Liver (tissue), 9 donors: Measurements from ENCODE around the gene MED31. TPM values are rescaled to one million over a fixed set of nuclear protein-coding genes. Genes with fewer than 3 reads are reported as not detected.

ENCODE experiments used
- DNase-seq: peaks from one replicate; pipeline ENCODE4 v3.0.0-alpha.2; 2017; ENCODE audit warnings: low spot score
- H3K27ac ChIP-seq, 2 donors: one replicate each; pipeline ENCODE4 v1.7.0; 2013; ENCODE audit warnings: inconsistent platforms in 2 of 2, low read length in 2 of 2, control low read depth in 1 of 2, low read depth in 1 of 2, mild to moderate bottlenecking in 1 of 2
- H3K27me3 ChIP-seq, 4 donors: one replicate each; pipeline versions ENCODE4 v1.6.1 to v1.7.0; 2013; ENCODE audit warnings: low read length in 3 of 4, inconsistent platforms in 1 of 4, mild to moderate bottlenecking in 1 of 4, moderate library complexity in 1 of 4; ENCODE audit not compliant: control insufficient read depth in 4 of 4, insufficient read depth in 4 of 4
- H3K36me3 ChIP-seq, 4 donors: one replicate each; pipeline versions ENCODE4 v1.6.1 to v1.7.0; 2013; ENCODE audit warnings: low read length in 3 of 4, mild to moderate bottlenecking in 3 of 4, low read depth in 1 of 4, moderate library complexity in 1 of 4; ENCODE audit not compliant: control insufficient read depth in 4 of 4, insufficient read depth in 3 of 4
- H3K4me1 ChIP-seq, 4 donors: one replicate each; pipeline versions ENCODE4 v1.6.1 to v1.7.0; 2013; ENCODE audit warnings: low read length in 3 of 4, mild to moderate bottlenecking in 3 of 4, moderate library complexity in 1 of 4; ENCODE audit not compliant: control insufficient read depth in 4 of 4, insufficient read depth in 4 of 4
- H3K4me3 ChIP-seq, 3 donors: one replicate each; pipeline versions ENCODE4 v1.6.1 to v1.7.0; 2013; ENCODE audit warnings: low read length in 3 of 3, control low read depth in 1 of 3, low read depth in 1 of 3, mild to moderate bottlenecking in 1 of 3
- H3K9ac ChIP-seq, 2 donors: one replicate each; pipeline ENCODE4 v1.7.0; 2013; ENCODE audit warnings: low read length in 2 of 2, mild to moderate bottlenecking in 2 of 2, moderate library complexity in 2 of 2, control low read depth in 1 of 2, low read depth in 1 of 2
- H3K9me3 ChIP-seq, 4 donors: one replicate each; pipeline versions ENCODE4 v1.6.1 to v1.7.0; 2013; ENCODE audit warnings: low read length in 3 of 4; ENCODE audit not compliant: control insufficient read depth in 4 of 4
- ATF3 ChIP-seq: IDR thresholded peaks from 2 replicates; pipeline ENCODE4 v1.6.1; 2016; ENCODE audit warnings: antibody characterized with exemption
- CTCF ChIP-seq: fragments of 150-350 bp; IDR thresholded peaks from 2 replicates; pipeline ENCODE4 v1.5.1; 2017; ENCODE audit warnings: improper control_type of control experiment, low read depth, low read length; ENCODE audit not compliant: missing input control
- EGR1 ChIP-seq, 2 donors: IDR thresholded peaks; 2 replicates each; pipeline ENCODE4 v1.6.1; 2016 to 2018; ENCODE audit warnings: antibody characterized with exemption in 2 of 2, low read depth in 2 of 2
- FOXA1 ChIP-seq: IDR thresholded peaks from 2 replicates; pipeline ENCODE4 v1.6.1; 2016; ENCODE audit warnings: antibody characterized with exemption
- FOXA2 ChIP-seq: IDR thresholded peaks from 2 replicates; pipeline ENCODE4 v1.6.1; 2016; ENCODE audit warnings: antibody characterized with exemption
- GABPA ChIP-seq, 2 donors: IDR thresholded peaks in 1 of 2; conservative IDR thresholded peaks in 1 of 2; 2 replicates each; pipeline ENCODE4 v1.6.1; 2016; ENCODE audit warnings: antibody characterized with exemption in 2 of 2, mild to moderate bottlenecking in 1 of 2, moderate library complexity in 1 of 2
- HNF4A ChIP-seq, 2 donors: conservative IDR thresholded peaks; 2 replicates each; pipeline ENCODE4 v1.6.1; 2016; ENCODE audit warnings: antibody characterized with exemption in 2 of 2, mild to moderate bottlenecking in 2 of 2
- HNF4G ChIP-seq: IDR thresholded peaks from 2 replicates; pipeline ENCODE4 v1.6.1; 2016; ENCODE audit warnings: antibody characterized with exemption
- MAX ChIP-seq: IDR thresholded peaks from 2 replicates; pipeline ENCODE4 v1.6.1; 2016; ENCODE audit warnings: antibody characterized with exemption
- NR2F2 ChIP-seq: IDR thresholded peaks from 2 replicates; pipeline ENCODE4 v1.6.1; 2016; ENCODE audit warnings: antibody characterized with exemption
- RAD21 ChIP-seq, 2 donors: IDR thresholded peaks; 2 replicates each; pipeline ENCODE4 v1.6.1; 2016; ENCODE audit warnings: antibody characterized with exemption in 2 of 2, mild to moderate bottlenecking in 2 of 2
- REST ChIP-seq: IDR thresholded peaks from 2 replicates; pipeline ENCODE4 v1.6.1; 2016; ENCODE audit warnings: antibody characterized with exemption, mild to moderate bottlenecking
- RXRA ChIP-seq, 2 donors: IDR thresholded peaks; 2 replicates each; pipeline ENCODE4 v1.6.1; 2017 to 2018; ENCODE audit warnings: antibody characterized with exemption in 2 of 2, mild to moderate bottlenecking in 1 of 2
- SP1 ChIP-seq: IDR thresholded peaks from 2 replicates; pipeline ENCODE4 v1.6.1; 2018; ENCODE audit warnings: antibody characterized with exemption, mild to moderate bottlenecking
- TAF1 ChIP-seq: conservative IDR thresholded peaks from 2 replicates; pipeline ENCODE4 v1.6.1; 2016; ENCODE audit warnings: antibody characterized with exemption, mild to moderate bottlenecking
- YY1 ChIP-seq: IDR thresholded peaks from 2 replicates; pipeline ENCODE4 v1.6.1; 2016; ENCODE audit warnings: antibody characterized with exemption, mild to moderate bottlenecking
- ZBTB33 ChIP-seq: IDR thresholded peaks from 2 replicates; pipeline ENCODE4 v1.6.1; 2016; ENCODE audit warnings: antibody characterized with exemption
- WGBS: extraction: QIAGEN DNeasy Blood & Tissue Kit; methylation state at CpG from one replicate; pipeline ENCODE4 v1.1.7; 2013; 5-methylcytosine and 5-hydroxymethylcytosine counted together
- polyA plus RNA-seq, 2 donors: library from polyadenylated mRNA; stranded (reverse) in 1 of 2; unstranded in 1 of 2; fragments of 200-250 nt in 1 of 2; fragments of >200 nt in 1 of 2; fragmentation: Nextera tagmentation in 1 of 2; extraction: Ambion mirVana in 1 of 2; gene quantifications; one replicate each; pipeline versions ENCODE4 v1.2.1 to v1.2.3, GENCODE V29; 2013 to 2015
- total RNA-seq, 2 donors: library from RNA; depleted of rRNA; stranded (reverse); fragments of >200 nt; gene quantifications; one replicate each; pipeline ENCODE4 v1.2.3, GENCODE V29; 2014
- donor health status: healthy.
- donor health status: healthy.
- donor health status: healthy.
- donor health status: healthy.
- donor health status: healthy.

The MED31 gene
- total and polyA plus RNA-seq, 4 donors = 6.9 to 29.8 (median 8.7) TPM

- no peak overlapping the region for H3K9ac ChIP-seq
- no peaks in the 10 kb centered on the region for H3K9me3 ChIP-seq
- H3K4me1 ChIP-seq = peaks cover 6 to 29% (median 19%) of the 10 kb centered on the region in 4 donors
- no peaks in the 10 kb centered on the region for H3K27me3 ChIP-seq
- DNase-seq = no peak
- no peak overlapping the region for H3K4me3 ChIP-seq
- no peak overlapping the region for H3K27ac ChIP-seq
- TF ChIP-seq NR2F2 (no peak), MAX (no peak), REST (no peak), SP1 (no peak), RAD21 (IDR thresholded peaks at IDR 0.05) (no peak), GABPA (IDR thresholded peaks at IDR 0.05 in 1 of 2, conservative IDR thresholded peaks at IDR 0.05 in 1 of 2) (no peak), HNF4A (conservative IDR thresholded peaks at IDR 0.05) (no peak), RXRA (IDR thresholded peaks at IDR 0.05) (no peak), ATF3 (no peak), YY1 (no peak), CTCF (no peak)
- 86% methylated on average over 13 of the region's 13 CpGs for WGBS
- peaks cover 8 to 69% (median 59%) of the 10 kb centered on the region in 4 donors for H3K36me3 ChIP-seq
Observed at GRCh38 chr17:6695565-6695964, 44.2 kb upstream of the MED31 start.

- 95% methylated on average over 2 of the region's 2 CpGs for WGBS
- H3K9me3 ChIP-seq = no peaks in the 10 kb centered on the region
- no peak overlapping the region for H3K9ac ChIP-seq
- H3K27me3 ChIP-seq = no peaks in the 10 kb centered on the region
- no peak for DNase-seq
- H3K4me3 ChIP-seq = no peak overlapping the region
- H3K27ac ChIP-seq = no peak overlapping the region
- peaks cover 8 to 74% (median 62%) of the 10 kb centered on the region in 4 donors for H3K36me3 ChIP-seq
- TF ChIP-seq TAF1 = no peak
- no peak for TF ChIP-seq ZBTB33
- no peak for TF ChIP-seq NR2F2
- no peak for TF ChIP-seq EGR1 (IDR thresholded peaks at IDR 0.05; ENCODE audit: low read depth in 2 of 2)
- no peak for TF ChIP-seq CTCF
- no peak for TF ChIP-seq REST
- TF ChIP-seq HNF4A (conservative IDR thresholded peaks at IDR 0.05) = no peak
- no peak for TF ChIP-seq MAX
- TF ChIP-seq RAD21 (IDR thresholded peaks at IDR 0.05) = no peak
- no peak for TF ChIP-seq ATF3
- TF ChIP-seq FOXA2 = no peak
- no peak for TF ChIP-seq SP1
- no peak for TF ChIP-seq HNF4G
- no peak for TF ChIP-seq FOXA1
- H3K4me1 ChIP-seq = peaks cover 5 to 28% (median 15%) of the 10 kb centered on the region in 4 donors
Observed at GRCh38 chr17:6695051-6695450, 43.6 kb upstream of the MED31 start.
